ENCODE measurements around the gene ATXN1.
A peak's percentile ranks its signal among the peaks of the same experiment; 100 is the strongest.

The ATXN1 gene

DNA sequence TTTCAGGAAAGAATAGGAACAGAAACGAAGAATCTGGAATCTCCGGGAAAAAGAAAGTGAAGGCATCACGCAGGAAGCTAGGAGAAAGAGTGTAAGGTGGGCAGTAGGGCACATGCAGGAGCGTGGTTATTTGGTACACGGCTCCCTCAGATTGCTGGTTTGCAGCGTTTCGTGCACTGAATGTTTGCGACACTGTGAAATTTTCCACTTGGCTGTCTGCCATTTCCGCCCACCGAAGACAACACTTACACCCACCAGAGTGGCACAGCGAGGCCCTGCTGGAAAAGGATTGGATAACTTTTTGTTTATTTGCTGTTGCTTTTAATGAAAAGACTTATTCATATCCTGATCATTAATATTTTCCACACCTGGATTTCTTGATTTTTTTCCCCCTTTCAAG, 274.6 kb downstream of the ATXN1 start:
- Histone ChIP-seq H3K4me3 (IDR thresholded peaks at IDR 0.05; ENCODE audit: insufficient read depth, low read depth, low read length) (no peak overlapping the region), H3K27me3 (ENCODE audit: insufficient read depth, low read depth) (no peaks in the 10 kb centered on the region), H2AFZ (ENCODE audit: low read depth) (no peak overlapping the region), H3K9ac (no peak overlapping the region), H3K79me2 (ENCODE audit: insufficient read depth, low read depth) (peaks cover 21% of the 10 kb centered on the region; the same call in 1 of the 2 replicates), H4K20me1 (ENCODE audit: insufficient read depth) (no peaks in the 10 kb centered on the region), H3K4me1 (ENCODE audit: low read depth, poor library complexity, severe bottlenecking) (peaks cover 90% of the 10 kb centered on the region), H3K27ac (peak overlapping the region; percentile 94; the same call in 1 of the 2 replicates), H3K4me2 (peak overlapping the region; percentile 70), H3K36me3 (ENCODE audit: insufficient read depth) (no peaks in the 10 kb centered on the region)
- no peak for TF ChIP-seq CTCF (conservative IDR thresholded peaks at IDR 0.05; ENCODE audit: low read depth, low read length)

DNA sequence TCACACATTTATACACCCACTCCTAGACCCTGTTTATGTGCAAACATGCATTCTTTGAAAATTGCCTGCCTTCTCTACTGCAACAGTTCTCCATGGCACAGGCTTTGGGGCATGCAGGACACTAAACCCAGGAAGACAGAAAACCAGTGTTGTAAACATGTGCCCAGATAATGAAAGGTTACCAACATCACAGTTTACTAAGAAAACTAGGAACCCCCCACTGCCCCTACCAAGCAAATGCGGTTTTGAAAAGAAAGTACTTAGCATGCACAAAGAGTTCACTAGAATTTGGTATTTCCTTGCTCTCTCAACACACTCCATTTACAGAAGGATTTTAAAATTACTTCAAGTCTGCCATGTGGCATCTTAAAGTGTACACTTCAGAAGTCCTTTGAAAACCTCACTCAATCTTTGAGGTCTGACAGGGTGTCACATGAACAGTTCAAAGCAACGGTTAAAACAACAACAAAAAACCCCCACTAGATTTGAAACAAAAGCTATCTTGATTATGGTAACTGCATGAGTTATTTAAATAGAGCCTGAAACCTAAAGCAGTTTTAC, 277.9 kb downstream of the ATXN1 start:
- H3K27ac ChIP-seq, result peak overlapping the region; percentile 94
- H3K4me3 ChIP-seq (IDR thresholded peaks at IDR 0.05; ENCODE audit: insufficient read depth, low read depth, low read length), result no peak overlapping the region
- peaks cover 87% of the 10 kb centered on the region for H3K4me1 ChIP-seq (ENCODE audit: low read depth, poor library complexity, severe bottlenecking)
- peak overlapping the region; percentile 50 for H3K9ac ChIP-seq
- H2AFZ ChIP-seq (ENCODE audit: low read depth), result peak overlapping the region; percentile 5; the same call in 1 of the 2 replicates
- no peaks in the 10 kb centered on the region for H3K36me3 ChIP-seq (ENCODE audit: insufficient read depth)
- H3K27me3 ChIP-seq (ENCODE audit: insufficient read depth, low read depth), result no peaks in the 10 kb centered on the region
- peak overlapping the region; percentile 70 for H3K4me2 ChIP-seq
- H4K20me1 ChIP-seq (ENCODE audit: insufficient read depth), result no peaks in the 10 kb centered on the region
- no peak; the same call in 1 of the 2 replicates for TF ChIP-seq CTCF (conservative IDR thresholded peaks at IDR 0.05; ENCODE audit: low read depth, low read length)
- peaks cover 15% of the 10 kb centered on the region; the same call in 1 of the 2 replicates for H3K79me2 ChIP-seq (ENCODE audit: insufficient read depth, low read depth)

- peaks cover 15% of the 10 kb centered on the region; the same call in 1 of the 2 replicates for H3K79me2 ChIP-seq (ENCODE audit: insufficient read depth, low read depth)
- TF ChIP-seq CTCF (conservative IDR thresholded peaks at IDR 0.05; ENCODE audit: low read depth, low read length), result no peak; the same call in 1 of the 2 replicates
- H3K27ac ChIP-seq, result peak overlapping the region; percentile 94
- H3K4me3 ChIP-seq (IDR thresholded peaks at IDR 0.05; ENCODE audit: insufficient read depth, low read depth, low read length), result no peak overlapping the region
- H3K4me1 ChIP-seq (ENCODE audit: low read depth, poor library complexity, severe bottlenecking), result peaks cover 83% of the 10 kb centered on the region
- H2AFZ ChIP-seq (ENCODE audit: low read depth), result peak overlapping the region; percentile 5; the same call in 1 of the 2 replicates
- H3K4me2 ChIP-seq, result peak overlapping the region; percentile 70
- H3K27me3 ChIP-seq (ENCODE audit: insufficient read depth, low read depth), result no peaks in the 10 kb centered on the region
- no peaks in the 10 kb centered on the region for H4K20me1 ChIP-seq (ENCODE audit: insufficient read depth)
- H3K9ac ChIP-seq, result peak overlapping the region; percentile 50; the same call in 1 of the 2 replicates
- H3K36me3 ChIP-seq (ENCODE audit: insufficient read depth), result no peaks in the 10 kb centered on the region
Measured at GRCh38 chr6:16482702-16483314, 278.5 kb downstream of the ATXN1 start.

- Histone ChIP-seq H3K4me1 (ENCODE audit: low read depth, poor library complexity, severe bottlenecking) (peaks cover 73% of the 10 kb centered on the region), H3K79me2 (ENCODE audit: insufficient read depth, low read depth) (peaks cover 8% of the 10 kb centered on the region; the same call in 1 of the 2 replicates), H3K27me3 (ENCODE audit: insufficient read depth, low read depth) (no peaks in the 10 kb centered on the region), H3K27ac (peak overlapping the region; percentile 94), H3K4me3 (IDR thresholded peaks at IDR 0.05; ENCODE audit: insufficient read depth, low read depth, low read length) (no peak overlapping the region), H4K20me1 (ENCODE audit: insufficient read depth) (no peaks in the 10 kb centered on the region), H3K36me3 (ENCODE audit: insufficient read depth) (no peaks in the 10 kb centered on the region), H2AFZ (ENCODE audit: low read depth) (no peak overlapping the region), H3K4me2 (peak overlapping the region; percentile 70), H3K9ac (no peak overlapping the region; the same call in 1 of the 2 replicates)
- TF ChIP-seq CTCF (conservative IDR thresholded peaks at IDR 0.05; ENCODE audit: low read depth, low read length), result no peak
Measured at GRCh38 chr6:16481697-16482399, 279.4 kb downstream of the ATXN1 start.

Measured in KMS-11 (cell line).